Measurements from ENCODE around the gene EPB41L4A. TPM values are rescaled to one million over a fixed set of nuclear protein-coding genes. Genes with fewer than 3 reads are reported as not detected.

EPB41L4A gene
- polyA plus RNA-seq, 1 donor, result 6.1 TPM

DNA sequence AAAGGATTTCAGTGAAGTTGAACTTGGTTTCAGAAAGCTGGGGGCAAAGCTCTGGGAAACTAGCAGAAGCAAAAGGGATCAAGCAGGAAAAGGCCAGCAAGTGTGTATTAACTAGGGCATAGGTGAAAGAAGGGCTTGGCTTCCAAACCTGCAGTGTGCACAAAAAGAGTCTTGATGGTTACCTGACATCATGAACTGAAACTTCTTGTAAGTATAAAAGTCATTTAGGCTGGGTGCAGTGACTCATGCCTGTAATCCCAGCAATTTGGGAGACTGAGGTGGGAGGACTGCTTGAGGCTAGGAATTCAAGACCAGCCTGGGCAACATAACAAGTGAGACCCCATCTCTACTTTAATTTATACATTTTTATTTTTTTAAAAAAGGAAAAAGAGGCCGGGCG lies 216.4 kb downstream of the EPB41L4A start:
- DNase-seq, result no peak

DNA sequence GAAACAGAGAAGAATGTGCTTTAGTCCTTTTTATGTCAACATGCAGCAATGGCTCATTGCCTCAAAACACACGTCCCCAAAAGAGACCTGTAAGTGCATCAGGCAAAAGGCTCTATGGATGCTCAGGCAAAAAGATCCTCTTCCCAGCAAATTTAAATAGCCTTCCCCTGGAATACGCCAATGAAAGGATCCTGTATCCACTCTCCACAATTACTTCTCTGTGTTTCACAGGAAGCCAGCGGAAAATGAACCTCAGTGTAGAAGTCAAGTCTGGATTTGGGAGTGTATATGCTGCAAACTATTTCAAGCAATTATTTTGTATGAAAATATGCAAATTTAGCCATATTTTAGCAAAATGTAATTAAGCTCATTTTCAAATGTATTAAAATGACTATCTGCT lies 217.9 kb downstream of the EPB41L4A start:
- DNase-seq, result no peak

DNA sequence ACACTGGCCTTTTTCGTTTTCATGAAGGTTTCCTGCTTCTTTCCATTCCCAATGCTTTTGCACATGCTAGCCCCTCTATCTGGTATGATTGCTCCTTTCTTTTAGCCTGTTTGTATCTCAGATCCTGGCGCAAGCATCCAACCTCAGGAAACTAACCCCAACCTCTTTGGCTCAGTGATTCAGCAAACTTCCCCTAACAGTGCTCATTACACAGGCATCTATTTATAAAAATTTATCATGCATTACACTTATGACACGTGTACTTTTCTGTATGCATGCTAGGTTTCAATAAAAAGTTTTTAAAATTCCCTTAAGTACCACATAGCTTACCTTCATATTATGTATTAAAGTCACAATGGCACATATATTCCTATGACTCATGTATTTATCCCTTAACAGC lies 218.9 kb downstream of the EPB41L4A start:
- DNase-seq, result no peak

DNA sequence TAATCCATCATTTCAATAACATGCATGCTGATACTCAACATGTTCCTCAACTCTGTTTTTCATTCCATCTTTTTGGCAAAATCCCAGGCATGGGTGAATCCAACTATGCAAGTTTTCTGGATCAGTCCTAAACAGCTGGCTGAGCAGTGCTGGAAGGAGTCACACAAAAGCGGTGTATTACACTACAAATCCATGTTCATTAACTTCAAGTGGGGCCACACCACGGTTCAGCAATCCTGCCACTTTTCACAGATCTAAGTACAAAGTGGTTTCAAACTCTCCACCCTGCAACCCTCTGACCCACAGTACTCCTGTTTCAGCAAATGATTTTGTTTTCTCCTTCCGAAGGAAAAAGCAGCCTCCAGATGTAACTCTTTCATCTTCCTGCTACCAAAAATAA lies 222.5 kb downstream of the EPB41L4A start:
- DNase-seq, result no peak

DNA sequence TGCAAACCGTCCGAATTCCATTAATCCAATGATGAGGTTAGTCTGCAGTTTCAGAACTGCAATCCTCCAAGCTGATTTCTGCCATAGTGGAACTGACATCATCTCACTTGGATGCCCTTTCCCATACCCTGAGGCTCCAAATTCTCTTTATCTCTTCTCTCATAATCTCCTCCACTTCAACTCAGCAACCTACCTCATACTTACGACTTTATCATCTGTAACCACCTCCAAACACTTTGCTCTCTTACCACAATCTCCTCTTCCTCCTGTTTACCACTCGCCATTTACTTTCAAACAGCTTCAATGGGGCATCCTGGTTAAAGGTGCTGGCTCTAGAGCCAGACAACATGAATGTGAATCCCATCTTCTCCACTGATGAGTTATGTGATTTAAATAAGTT lies 223.2 kb downstream of the EPB41L4A start:
- no peak for DNase-seq

DNA sequence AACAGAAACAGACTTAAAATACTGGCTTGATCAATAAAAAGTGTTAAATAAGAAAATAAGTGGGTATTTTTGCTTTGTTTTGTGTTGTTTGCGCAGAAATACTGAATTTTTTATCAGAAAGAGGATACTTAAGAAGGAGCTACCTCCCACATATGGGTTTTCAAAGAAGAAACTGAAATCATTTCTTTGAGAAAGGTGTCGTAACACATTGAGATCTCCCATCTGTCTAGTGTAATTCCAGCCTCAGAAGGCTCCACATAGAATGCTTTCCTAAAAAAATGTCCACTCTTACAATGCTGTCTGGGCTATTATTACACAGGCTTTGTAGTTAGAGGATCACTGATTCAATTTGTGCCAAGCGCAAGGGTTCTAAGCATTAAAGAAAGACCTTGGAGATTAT lies 226.2 kb downstream of the EPB41L4A start:
- DNase-seq, result no peak

DNA sequence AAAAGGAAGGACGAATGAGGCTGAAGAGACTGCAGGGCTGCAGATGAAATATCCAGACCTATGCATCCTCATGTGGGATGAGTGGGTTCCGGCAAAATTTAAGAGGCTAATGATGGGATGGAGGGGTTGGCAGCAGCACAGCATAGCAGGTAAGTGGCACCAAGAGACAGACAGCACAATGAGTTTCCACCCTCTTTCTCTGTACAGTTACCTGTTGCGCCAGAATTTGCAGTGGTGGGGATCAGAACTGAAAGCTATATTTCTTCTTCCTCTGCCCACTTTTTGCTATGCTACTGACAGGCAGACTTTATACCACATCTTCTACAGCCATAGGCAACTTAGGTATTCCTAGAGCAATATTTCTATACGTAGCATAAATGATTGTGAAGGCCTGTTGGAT lies 227.0 kb downstream of the EPB41L4A start:
- DNase-seq, result no peak

DNA sequence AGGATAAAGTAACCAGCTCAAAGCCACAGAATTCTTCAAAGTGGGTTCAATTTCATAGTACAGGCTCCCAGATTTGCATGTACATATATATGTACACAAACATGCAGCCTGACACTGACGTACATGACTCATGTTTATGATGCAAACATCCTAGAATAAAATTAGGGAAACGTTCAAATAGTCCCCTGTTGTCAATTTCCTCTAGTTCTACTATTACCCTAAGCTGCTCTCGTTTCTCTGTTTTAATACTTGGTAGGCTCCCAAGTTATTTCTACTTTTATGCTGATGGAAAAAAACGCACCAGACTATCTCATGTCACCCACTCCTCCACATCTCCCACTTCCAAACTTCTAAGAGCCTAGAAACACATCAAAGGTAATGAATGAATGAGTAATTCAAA lies 229.7 kb downstream of the EPB41L4A start:
- no peak for DNase-seq

DNA sequence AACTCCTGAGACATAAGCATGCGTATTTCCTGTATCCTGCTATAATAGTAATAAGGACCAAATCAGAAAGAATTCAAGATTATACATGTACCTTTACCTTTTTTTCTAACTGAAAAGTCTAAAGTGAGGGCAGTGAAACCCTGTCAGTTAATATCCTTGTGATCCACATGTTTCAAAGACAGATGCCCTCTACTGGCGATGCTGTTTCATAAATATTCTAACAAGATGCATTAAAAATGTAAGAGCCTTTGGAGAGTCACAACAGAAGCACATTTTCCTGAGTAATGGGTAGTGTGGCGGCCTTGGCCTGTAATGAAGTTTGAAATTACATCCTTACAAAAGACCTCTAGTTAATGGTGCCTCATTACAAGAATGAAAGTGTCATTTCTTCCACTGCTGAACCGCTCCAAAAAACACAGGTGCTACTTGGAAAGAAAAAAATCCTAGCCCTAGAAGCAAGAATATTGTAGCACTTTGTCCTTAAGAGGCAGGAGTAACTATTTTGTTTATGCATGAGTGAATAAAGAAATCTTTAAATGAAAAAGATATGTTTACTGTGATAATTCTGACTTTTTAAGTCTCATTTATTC lies 232.6 kb downstream of the EPB41L4A start:
- DNase-seq, result no peak

DNA sequence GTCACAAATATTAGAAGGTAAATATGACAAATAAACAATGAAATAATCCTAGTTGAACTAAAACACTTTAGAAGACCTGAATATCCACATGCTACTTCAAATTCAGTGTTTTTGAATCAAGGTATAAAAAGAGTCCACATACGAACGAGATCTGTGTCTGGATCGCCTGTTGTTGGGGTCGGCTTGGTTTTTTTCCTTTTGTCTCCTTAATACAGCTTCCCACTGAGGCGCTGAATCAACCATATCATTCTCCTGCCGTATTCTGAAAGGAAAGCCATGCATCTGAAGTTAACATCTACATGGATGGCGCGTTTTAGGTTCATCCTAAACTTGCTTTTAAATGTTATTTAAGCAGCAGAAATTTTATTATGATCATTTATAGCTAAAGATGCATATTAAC lies 235.2 kb downstream of the EPB41L4A start:
- no peak for DNase-seq

DNA sequence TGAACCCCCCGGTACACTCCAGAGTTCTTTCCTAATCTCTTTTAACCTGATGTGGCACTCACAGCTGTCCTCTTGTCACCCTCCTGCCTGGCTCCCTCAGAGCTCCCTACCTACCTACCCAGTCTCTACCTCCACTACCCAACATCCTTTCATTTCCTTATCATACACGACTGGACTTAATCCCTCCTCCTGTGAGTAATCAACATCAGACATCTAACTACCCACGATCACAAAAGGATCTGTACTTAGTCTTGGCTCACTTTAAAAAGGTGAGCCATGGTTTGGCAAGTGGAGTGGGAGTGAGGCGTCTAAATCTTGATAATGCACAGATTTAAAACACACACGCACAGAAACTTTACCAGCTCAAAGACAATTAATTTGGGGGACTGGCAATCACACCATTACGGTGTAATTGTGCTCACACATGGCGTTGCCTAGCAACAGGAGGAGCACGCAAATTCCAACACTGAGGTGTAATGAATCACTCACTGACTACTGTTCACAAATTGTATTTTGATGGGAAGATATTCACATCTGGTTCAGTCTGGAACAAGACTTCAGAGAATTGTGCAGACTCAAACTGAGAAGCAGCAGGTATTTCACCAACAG lies 235.9 kb downstream of the EPB41L4A start:
- no peak for DNase-seq

DNA sequence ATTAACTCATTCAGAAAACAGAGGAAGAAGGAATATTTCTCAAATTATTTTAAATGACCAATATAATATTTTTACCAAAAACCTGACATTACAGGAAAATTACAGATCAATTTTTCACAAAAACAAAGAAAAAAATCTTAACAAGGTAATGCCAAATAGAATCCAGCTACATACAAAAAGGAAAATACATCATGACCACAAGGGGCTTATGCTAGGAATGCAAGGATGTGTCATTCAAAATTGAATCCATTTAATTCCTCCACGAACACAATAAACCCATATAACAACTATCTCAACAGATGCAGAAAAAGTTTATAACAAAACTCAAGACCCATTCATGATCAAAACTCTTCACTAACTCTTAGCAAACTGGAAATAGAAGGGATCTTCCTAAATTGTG lies 239.8 kb downstream of the EPB41L4A start:
- no peak for DNase-seq

DNA sequence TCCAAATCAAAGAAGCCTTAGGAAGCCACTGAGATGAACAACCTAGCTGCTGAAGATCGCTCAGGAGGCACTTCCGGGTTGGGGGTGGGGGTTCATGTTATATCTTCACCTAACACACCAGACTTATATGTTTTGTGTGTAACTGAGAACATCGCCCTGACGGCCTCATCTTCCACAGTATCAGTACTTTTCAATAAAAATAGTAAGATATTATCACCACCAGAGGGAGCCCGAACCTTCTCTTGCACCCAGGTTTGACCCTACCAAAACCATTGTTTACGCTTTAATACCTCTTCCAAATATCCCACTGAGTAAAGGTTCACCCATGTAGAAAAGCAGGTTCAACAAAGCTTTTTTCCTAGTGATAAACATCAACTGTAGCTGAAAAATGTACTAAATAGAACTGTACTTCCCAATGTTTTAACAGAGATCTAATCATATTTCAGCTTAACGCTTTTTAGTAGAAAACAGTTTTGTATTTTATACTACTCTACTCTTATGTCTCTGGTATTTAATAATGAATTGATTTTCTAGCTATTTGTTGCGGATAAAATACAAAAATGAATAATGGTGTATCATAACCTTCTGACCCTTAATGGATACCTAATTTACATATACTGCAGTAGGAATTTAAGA lies 244.0 kb downstream of the EPB41L4A start:
- peak; percentile 44 for DNase-seq

DNA sequence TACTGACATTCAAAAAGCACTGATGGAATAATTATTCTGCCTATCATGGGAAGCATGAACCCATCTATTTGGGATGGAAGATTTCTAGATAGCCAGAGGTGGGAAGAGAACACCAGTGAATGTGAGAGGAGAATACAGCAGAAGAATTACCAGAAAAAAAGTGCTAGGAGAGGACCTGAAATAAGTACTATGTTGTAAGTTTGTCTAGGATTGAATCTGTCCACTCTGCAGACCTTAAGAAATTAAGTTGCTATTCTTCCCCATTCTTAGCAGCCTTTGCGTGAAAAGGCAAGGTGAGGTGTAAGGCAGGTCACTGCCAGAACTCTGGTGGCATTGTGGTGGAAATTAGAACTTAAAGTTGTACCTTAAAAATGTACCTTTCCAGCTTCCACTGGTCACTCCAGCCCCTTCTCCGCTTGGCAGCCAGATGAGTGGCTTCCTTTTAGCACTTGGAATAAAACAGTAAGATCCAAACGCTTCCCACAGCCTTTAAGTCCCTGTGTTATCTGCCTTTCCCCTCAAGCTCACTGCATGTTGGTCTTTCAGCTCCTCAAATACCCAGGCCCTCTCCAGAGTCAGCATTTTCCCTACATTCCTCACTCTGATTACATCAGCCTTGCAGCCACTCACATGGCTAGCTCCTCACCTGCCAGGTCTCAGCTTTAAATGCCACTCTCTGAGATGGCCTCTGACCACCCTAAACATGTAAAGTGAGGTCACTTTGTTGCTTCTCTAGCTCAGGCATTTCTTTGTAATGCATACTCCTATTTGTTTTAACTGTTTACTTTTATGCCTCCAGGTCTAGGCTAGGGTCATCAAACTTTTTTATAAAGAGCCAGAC lies 253.0 kb downstream of the EPB41L4A start:
- no peak for DNase-seq

DNA sequence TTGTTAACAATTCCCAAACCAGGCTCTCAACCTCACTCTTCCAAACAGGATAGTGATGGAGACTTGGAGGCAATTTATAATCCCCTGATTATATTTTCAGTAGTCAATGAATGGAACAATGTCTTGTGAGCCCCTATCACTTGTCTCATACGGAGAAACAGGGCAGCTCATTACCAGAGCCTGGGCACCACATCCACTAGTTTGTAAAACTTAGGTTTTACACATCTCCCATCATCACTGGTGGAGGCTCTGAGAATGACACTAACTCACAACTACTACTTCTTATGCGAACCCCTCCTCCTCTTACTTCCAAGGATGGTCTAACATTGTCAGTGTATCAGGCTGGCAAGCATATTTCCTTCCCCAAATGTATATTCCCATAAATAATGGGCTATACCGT lies 253.7 kb downstream of the EPB41L4A start:
- DNase-seq, result no peak

DNA sequence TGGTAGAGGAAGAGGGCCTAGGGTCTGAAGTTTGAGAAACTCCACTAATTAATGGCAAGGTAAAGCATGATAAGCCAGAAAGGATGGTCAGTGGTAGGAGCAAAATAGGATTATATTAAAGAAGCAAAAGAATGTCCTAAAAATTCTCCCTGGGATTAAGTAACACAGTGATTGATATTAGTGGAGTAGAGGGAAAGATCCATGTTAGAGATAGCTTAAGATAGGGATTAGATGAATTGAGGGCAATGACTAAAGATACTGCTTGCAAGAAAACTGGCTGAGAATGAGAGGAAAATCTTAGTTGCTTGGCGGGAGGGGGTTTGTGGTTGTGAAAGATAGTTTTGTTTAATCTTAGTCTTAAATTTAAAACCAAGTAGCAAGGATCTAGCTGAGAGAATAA lies 255.6 kb downstream of the EPB41L4A start:
- DNase-seq, result no peak

DNA sequence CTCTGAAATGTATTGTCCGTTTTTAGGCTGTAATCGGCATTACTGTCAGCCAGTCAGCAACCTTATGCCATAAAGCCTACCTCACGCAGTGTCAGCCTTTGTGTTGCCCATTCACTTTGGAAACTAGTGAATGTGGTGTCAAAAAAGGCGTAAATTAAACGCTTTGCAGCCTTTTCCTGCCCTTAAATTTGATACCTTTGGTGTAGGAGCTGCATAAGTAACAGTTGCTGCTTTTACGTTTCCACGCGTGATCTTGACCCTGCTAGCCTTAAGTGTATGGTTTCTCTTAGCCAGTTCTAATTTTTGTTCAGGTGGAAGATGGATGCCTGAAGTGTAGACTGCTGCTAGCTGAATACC lies 257.7 kb downstream of the EPB41L4A start:
- DNase-seq, result no peak

DNA sequence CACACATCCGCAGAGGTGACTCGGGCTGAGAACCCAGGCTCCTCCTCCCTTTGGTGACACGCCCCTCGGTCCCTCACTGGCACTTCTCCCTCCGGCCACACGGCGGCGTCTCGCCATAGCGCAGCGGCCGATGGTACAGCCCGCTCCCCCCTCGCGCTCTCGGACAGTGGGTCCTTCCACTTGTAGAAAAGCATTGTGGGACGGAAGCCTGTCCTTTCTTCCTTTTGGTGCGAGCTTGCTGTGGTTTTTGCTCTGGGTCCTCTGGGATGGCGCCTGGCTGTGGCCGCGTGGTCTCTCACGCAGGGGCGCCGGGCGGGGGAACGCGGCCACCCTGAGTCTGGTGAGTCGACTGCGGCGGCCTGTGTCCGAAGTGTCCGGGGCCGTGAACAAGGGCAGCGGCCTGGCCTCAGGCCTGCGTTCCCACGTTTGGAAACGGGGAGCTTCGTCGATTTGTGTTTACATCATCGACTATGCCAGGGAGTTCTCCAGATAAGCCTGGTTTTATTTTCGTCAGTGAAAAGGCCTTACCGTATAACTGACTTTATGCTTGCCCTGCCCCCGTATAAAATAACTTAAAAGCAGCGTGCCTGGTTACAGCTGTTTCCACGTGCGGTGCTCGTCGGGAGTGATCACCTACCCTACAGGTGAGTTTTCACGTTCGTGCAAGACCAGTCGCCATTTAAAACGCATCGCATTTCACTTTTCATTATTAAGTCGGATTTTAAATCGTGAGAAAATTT lies 258.3 kb downstream of the EPB41L4A start:
- DNase-seq, result peak; percentile 93

DNA sequence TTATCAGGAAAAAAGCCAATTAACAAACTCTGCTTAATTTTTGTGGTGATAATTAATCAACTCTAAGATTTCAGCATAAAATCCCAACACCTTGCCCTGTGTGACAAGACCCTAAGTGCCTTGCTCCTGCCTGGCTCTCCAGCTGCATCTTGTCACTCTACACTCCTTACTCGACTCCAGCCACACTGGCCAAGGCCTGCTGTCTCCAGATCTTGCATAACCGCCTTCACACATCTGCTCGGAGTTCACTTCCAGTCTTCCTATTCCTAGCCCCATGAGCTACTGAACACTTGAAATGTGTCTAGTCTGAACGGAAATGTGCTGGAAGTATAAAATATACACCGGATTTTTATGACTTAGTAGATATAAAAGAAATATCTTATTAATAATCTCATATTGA lies 259.6 kb downstream of the EPB41L4A start:
- DNase-seq, result peak; percentile 41

DNA sequence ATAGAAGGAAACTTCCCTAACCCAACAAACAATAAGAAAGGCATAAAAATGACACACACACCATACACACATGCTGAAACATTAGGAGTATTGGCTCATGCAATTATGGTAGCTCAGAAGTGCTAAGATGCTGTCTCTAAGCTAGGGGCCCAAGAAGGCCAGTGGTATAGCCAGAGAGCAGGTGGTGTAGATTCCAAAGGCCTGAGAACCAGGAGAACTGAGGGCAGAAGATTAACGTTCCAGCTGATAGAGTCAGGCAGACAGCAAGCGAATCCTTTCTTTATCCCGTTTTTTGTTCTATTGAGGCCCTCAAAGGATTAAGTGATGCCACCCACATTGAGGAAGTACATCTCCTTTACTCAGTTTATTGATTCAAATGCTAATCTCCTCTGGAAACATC lies 262.9 kb downstream of the EPB41L4A start:
- no peak for DNase-seq

DNA sequence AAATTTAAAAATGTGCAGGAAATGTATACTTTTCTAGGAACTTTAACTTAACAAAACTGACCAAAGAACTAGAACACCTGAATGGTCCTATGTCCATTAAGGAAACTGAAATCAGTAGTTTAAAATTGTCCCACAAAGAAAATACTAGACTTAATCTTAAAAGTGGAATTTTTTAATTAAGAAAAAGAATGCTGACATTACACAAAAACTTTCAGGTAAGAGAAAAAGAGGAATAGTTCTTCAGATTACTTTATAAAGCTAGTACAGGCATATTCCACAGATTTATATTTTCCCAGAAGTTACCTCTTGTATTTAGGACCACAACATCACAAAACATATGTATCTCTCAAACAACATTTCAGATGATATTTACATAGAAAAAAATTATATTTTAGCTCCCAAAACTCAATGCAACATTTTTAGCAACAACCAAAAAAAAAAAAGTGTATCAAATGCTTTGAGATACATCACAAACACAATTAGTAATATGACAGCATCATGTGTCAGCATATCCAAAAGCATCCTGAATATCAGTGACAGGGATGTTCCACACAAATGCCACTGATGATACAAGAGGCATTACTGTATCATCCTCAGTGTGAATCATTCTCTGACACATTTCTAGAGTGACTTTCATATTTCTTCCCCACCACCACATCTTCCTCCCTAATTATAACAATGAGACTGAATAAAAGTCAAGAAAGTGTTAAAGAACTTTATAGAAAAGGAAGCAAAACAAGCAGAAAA lies 264.0 kb downstream of the EPB41L4A start:
- no peak for DNase-seq

DNA sequence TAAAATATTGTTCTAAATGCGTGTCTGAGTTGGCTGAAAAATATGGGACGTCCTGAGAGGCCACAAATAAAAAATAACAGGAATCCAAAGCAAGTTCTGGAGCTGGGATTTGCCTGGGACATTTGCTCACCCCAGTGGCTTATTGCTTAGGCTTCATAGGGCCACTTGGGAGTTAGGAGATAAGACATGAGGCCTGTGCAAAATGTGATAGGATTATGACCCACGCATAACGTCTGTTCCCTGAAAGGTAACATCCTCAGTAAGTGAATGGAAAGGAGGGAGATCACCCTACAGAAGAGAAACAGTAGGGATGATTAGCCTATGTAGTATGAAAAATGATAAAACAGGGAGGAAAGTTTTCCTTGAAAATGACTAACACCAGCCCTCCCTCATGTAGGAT lies 269.4 kb downstream of the EPB41L4A start:
- no peak for DNase-seq
